ENCODE data around the gene PRKRA. TPM values are rescaled to one million over a fixed set of nuclear protein-coding genes. Genes with fewer than 3 reads are reported as not detected.

Gene PRKRA
- total and polyA plus RNA-seq, 2 experiments from 2014 or later = 44.0 to 67.1 TPM

DNA sequence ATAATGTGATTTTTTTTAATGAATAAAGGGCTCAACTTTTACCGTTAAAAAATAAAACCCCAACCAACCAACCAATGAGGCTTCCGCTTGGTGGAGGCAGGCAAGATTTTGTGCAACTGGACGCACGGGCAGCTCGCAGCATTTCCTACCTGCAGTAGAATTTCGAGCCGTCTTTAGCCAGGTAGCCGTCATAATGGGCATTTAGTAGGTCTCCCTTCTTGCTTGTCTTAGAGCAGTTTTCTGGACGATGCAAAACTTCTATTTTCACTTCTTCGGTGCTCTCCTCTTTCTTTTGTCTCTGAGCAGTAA is 27.1 kb upstream of the PRKRA start:
- Histone ChIP-seq H3K79me2 (replicated peaks; ENCODE audit: insufficient read depth) (peaks cover 20% of the 10 kb centered on the region), H3K4me2 (peak overlapping the region; percentile 97), H4K20me1 (replicated peaks; ENCODE audit: insufficient read depth) (no peaks in the 10 kb centered on the region), H3K36me3 (ENCODE audit: insufficient read depth) (no peaks in the 10 kb centered on the region), H3K27me3 (ENCODE audit: insufficient read depth) (0 out of 2 replicates have a peak, but pooled peaks cover 8% of the 10 kb centered on the region), H3K27ac (ENCODE audit: low read depth) (no peak overlapping the region), H3K4me3 (peak overlapping the region; percentile 95), H3K9me2 (ENCODE audit: insufficient read depth) (no peaks in the 10 kb centered on the region), H2AFZ (peak overlapping the region; percentile 100), H3K4me1 (ENCODE audit: insufficient read depth) (peaks cover 16% of the 10 kb centered on the region; the same call in 1 of the 2 replicates), H3F3A (replicated peaks; ENCODE audit: low read depth) (peaks cover 2% of the 10 kb centered on the region; the same call in 1 of the 2 replicates)
- H3K9me3 Mint-ChIP-seq = no peaks in the 10 kb centered on the region; the same call in 2 of the 3 replicates
- no peak for ATAC-seq
- TF ChIP-seq, protein P1, sequence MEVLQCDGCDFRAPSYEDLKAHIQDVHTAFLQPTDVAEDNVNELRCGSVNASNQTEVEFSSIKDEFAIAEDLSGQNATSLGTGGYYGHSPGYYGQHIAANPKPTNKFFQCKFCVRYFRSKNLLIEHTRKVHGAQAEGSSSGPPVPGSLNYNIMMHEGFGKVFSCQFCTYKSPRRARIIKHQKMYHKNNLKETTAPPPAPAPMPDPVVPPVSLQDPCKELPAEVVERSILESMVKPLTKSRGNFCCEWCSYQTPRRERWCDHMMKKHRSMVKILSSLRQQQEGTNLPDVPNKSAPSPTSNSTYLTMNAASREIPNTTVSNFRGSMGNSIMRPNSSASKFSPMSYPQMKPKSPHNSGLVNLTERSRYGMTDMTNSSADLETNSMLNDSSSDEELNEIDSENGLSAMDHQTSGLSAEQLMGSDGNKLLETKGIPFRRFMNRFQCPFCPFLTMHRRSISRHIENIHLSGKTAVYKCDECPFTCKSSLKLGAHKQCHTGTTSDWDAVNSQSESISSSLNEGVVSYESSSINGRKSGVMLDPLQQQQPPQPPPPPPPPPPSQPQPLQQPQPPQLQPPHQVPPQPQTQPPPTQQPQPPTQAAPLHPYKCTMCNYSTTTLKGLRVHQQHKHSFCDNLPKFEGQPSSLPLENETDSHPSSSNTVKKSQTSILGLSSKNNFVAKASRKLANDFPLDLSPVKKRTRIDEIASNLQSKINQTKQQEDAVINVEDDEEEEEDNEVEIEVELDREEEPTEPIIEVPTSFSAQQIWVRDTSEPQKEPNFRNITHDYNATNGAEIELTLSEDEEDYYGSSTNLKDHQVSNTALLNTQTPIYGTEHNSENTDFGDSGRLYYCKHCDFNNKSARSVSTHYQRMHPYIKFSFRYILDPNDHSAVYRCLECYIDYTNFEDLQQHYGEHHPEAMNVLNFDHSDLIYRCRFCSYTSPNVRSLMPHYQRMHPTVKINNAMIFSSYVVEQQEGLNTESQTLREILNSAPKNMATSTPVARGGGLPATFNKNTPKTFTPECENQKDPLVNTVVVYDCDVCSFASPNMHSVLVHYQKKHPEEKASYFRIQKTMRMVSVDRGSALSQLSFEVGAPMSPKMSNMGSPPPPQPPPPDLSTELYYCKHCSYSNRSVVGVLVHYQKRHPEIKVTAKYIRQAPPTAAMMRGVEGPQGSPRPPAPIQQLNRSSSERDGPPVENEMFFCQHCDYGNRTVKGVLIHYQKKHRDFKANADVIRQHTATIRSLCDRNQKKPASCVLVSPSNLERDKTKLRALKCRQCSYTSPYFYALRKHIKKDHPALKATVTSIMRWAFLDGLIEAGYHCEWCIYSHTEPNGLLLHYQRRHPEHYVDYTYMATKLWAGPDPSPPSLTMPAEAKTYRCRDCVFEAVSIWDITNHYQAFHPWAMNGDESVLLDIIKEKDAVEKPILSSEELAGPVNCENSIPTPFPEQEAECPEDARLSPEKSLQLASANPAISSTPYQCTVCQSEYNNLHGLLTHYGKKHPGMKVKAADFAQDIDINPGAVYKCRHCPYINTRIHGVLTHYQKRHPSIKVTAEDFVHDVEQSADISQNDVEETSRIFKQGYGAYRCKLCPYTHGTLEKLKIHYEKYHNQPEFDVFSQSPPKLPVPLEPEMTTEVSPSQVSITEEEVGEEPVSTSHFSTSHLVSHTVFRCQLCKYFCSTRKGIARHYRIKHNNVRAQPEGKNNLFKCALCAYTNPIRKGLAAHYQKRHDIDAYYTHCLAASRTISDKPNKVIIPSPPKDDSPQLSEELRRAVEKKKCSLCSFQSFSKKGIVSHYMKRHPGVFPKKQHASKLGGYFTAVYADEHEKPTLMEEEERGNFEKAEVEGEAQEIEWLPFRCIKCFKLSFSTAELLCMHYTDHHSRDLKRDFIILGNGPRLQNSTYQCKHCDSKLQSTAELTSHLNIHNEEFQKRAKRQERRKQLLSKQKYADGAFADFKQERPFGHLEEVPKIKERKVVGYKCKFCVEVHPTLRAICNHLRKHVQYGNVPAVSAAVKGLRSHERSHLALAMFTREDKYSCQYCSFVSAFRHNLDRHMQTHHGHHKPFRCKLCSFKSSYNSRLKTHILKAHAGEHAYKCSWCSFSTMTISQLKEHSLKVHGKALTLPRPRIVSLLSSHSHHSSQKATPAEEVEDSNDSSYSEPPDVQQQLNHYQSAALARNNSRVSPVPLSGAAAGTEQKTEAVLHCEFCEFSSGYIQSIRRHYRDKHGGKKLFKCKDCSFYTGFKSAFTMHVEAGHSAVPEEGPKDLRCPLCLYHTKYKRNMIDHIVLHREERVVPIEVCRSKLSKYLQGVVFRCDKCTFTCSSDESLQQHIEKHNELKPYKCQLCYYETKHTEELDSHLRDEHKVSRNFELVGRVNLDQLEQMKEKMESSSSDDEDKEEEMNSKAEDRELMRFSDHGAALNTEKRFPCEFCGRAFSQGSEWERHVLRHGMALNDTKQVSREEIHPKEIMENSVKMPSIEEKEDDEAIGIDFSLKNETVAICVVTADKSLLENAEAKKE (CRISPR knock-in tag; IDR thresholded peaks at IDR 0.05) = no peak
- TF ChIP-seq POLR2AphosphoS5 (IDR thresholded peaks at IDR 0.05; ENCODE audit: low read depth) = no peak
- no peak for TF ChIP-seq CREB1 (CRISPR knock-in tag; IDR thresholded peaks at IDR 0.05; ENCODE audit: low read depth)
- no peak for TF ChIP-seq ZNF331 (CRISPR knock-in tag; IDR thresholded peaks at IDR 0.05; ENCODE audit: low read depth)
- TF ChIP-seq EZH2 (IDR thresholded peaks at IDR 0.05; ENCODE audit: low read depth, unreplicated experiment) = no peak
- TF ChIP-seq STAT1 (IDR thresholded peaks at IDR 0.05; ENCODE audit: unreplicated experiment) = no peak
- no peak for TF ChIP-seq NANOG (IDR thresholded peaks at IDR 0.05; ENCODE audit: borderline replicate concordance)
- TF ChIP-seq, protein P2, sequence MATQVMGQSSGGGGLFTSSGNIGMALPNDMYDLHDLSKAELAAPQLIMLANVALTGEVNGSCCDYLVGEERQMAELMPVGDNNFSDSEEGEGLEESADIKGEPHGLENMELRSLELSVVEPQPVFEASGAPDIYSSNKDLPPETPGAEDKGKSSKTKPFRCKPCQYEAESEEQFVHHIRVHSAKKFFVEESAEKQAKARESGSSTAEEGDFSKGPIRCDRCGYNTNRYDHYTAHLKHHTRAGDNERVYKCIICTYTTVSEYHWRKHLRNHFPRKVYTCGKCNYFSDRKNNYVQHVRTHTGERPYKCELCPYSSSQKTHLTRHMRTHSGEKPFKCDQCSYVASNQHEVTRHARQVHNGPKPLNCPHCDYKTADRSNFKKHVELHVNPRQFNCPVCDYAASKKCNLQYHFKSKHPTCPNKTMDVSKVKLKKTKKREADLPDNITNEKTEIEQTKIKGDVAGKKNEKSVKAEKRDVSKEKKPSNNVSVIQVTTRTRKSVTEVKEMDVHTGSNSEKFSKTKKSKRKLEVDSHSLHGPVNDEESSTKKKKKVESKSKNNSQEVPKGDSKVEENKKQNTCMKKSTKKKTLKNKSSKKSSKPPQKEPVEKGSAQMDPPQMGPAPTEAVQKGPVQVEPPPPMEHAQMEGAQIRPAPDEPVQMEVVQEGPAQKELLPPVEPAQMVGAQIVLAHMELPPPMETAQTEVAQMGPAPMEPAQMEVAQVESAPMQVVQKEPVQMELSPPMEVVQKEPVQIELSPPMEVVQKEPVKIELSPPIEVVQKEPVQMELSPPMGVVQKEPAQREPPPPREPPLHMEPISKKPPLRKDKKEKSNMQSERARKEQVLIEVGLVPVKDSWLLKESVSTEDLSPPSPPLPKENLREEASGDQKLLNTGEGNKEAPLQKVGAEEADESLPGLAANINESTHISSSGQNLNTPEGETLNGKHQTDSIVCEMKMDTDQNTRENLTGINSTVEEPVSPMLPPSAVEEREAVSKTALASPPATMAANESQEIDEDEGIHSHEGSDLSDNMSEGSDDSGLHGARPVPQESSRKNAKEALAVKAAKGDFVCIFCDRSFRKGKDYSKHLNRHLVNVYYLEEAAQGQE (IDR thresholded peaks at IDR 0.05; ENCODE audit: unreplicated experiment) = no peak
- TF ChIP-seq, protein P3, sequence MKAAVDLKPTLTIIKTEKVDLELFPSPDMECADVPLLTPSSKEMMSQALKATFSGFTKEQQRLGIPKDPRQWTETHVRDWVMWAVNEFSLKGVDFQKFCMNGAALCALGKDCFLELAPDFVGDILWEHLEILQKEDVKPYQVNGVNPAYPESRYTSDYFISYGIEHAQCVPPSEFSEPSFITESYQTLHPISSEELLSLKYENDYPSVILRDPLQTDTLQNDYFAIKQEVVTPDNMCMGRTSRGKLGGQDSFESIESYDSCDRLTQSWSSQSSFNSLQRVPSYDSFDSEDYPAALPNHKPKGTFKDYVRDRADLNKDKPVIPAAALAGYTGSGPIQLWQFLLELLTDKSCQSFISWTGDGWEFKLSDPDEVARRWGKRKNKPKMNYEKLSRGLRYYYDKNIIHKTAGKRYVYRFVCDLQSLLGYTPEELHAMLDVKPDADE (IDR thresholded peaks at IDR 0.05) = no peak
- TF ChIP-seq, protein P4, sequence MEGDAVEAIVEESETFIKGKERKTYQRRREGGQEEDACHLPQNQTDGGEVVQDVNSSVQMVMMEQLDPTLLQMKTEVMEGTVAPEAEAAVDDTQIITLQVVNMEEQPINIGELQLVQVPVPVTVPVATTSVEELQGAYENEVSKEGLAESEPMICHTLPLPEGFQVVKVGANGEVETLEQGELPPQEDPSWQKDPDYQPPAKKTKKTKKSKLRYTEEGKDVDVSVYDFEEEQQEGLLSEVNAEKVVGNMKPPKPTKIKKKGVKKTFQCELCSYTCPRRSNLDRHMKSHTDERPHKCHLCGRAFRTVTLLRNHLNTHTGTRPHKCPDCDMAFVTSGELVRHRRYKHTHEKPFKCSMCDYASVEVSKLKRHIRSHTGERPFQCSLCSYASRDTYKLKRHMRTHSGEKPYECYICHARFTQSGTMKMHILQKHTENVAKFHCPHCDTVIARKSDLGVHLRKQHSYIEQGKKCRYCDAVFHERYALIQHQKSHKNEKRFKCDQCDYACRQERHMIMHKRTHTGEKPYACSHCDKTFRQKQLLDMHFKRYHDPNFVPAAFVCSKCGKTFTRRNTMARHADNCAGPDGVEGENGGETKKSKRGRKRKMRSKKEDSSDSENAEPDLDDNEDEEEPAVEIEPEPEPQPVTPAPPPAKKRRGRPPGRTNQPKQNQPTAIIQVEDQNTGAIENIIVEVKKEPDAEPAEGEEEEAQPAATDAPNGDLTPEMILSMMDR (conservative IDR thresholded peaks at IDR 0.05; ENCODE audit: low read depth in 2 of 2) = no peak
- TF ChIP-seq EZH2phosphoT487 (IDR thresholded peaks at IDR 0.05; ENCODE audit: unreplicated experiment) = no peak
- no peak for TF ChIP-seq JUNB (IDR thresholded peaks at IDR 0.05; ENCODE audit: unreplicated experiment)
- no peak for TF ChIP-seq ZNF114 (CRISPR knock-in tag; IDR thresholded peaks at IDR 0.05)
- H3K27ac Mint-ChIP-seq = peak overlapping the region; percentile 99
- peak; percentile 21 for DNase-seq (ENCODE audit: low spot score)
- peaks cover 29% of the 10 kb centered on the region for H3K4me1 Mint-ChIP-seq
- peak overlapping the region; percentile 90 for H3K4me3 Mint-ChIP-seq
- no peaks in the 10 kb centered on the region; the same call in 2 of the 3 replicates for H3K36me3 Mint-ChIP-seq (ENCODE audit: low read depth)
- peaks cover 2% of the 10 kb centered on the region for H3K27me3 Mint-ChIP-seq (ENCODE audit: insufficient read depth, low read depth, poor library complexity)

Measured in GM23338 (cell line).